ENCODE data around the gene PACS2.
"Not testable (repeated sequence)": the region's sequence is repeated elsewhere in the genome, so short reads cannot be mapped to it uniquely, and the experiment has no call there.

The PACS2 gene

GRCh38 chr14:105314287-105315200, at the start of gene PACS2:
TSS of gene PACS2 (plus strand) at chr14:105314748. CDS start at chr14:105314919, 171 bp downstream.
- H3K9me3 Mint-ChIP-seq (ENCODE audit: low read depth): no peaks in the 10 kb centered on the region
- H3K36me3 Mint-ChIP-seq: no peaks in the 10 kb centered on the region

DNA sequence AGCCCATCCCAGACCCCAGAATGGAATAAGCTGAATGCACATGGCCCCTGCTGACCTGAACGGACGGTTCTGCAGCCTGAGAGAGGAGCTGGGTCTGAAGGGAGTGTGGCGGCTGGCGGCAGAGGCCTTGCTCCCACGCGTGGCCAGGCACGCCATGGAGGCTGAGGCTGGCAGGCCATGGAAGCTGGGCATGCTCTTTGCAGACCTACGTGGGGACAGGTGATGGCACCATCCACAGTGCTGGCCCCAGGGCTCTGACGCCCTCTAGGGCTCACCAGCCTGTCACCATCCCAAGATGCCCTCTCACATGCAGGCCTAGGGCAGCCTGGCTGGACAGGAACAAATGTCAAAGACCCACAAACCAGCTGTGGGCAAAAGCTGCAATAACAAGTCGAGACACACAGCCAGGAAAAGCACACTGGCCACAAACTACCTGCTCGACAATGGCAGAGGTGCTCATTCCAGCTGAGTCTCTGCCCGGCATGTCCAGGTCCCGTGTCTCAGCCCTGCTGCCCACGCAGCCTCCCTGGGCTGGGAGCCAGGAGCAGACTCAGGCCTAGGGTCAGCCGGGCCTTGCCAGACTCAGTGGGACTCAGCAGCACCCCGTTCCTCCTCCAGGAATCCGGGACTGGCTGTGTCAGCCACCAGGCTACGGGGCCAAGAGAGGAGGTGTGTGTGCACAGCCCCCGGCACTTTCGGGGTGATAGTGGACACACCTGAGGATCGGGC, 46.6 kb upstream of the PACS2 start:
- no peaks in the 10 kb centered on the region for H3K27me3 Mint-ChIP-seq
- H3K4me3 Mint-ChIP-seq: no peak overlapping the region
- peaks cover 3% of the 10 kb centered on the region for H3K36me3 Mint-ChIP-seq
- no peak overlapping the region for H3K27ac Mint-ChIP-seq
- H3K9me3 Mint-ChIP-seq (ENCODE audit: low read depth): no peaks in the 10 kb centered on the region
- H3K4me1 Mint-ChIP-seq (ENCODE audit: low read depth): no peaks in the 10 kb centered on the region

More at GRCh38 chr14:105314287-105315200, at the start of gene PACS2:
- Mint-ChIP-seq H3K27me3 (no peaks in the 10 kb centered on the region), H3K4me1 (ENCODE audit: low read depth) (peaks cover 30% of the 10 kb centered on the region), H3K4me3 (peak within 1 kb of the TSS; percentile 88), H3K27ac (peak within 1 kb of the TSS; percentile 61)

- no peaks in the 10 kb centered on the region for H3K4me1 Mint-ChIP-seq (ENCODE audit: low read depth)
- H3K4me3 Mint-ChIP-seq: no peak overlapping the region
- no peaks in the 10 kb centered on the region for H3K9me3 Mint-ChIP-seq (ENCODE audit: low read depth)
- peaks cover 3% of the 10 kb centered on the region for H3K36me3 Mint-ChIP-seq
- H3K27ac Mint-ChIP-seq: no peak overlapping the region
- no peaks in the 10 kb centered on the region for H3K27me3 Mint-ChIP-seq
Observed at GRCh38 chr14:105268736-105269354, 45.7 kb upstream of the PACS2 start.

GRCh38 chr14:105269405-105269804, 45.1 kb upstream of the PACS2 start:
- Mint-ChIP-seq H3K36me3 (no peaks in the 10 kb centered on the region), H3K4me1 (ENCODE audit: low read depth) (no peaks in the 10 kb centered on the region), H3K4me3 (no peak overlapping the region), H3K27ac (no peak overlapping the region), H3K27me3 (no peaks in the 10 kb centered on the region), H3K9me3 (ENCODE audit: low read depth) (no peaks in the 10 kb centered on the region)

GRCh38 chr14:105271224-105271890, 43.2 kb upstream of the PACS2 start:
- no peak overlapping the region for H3K4me3 Mint-ChIP-seq
- no peaks in the 10 kb centered on the region for H3K27me3 Mint-ChIP-seq
- no peaks in the 10 kb centered on the region for H3K36me3 Mint-ChIP-seq

DNA sequence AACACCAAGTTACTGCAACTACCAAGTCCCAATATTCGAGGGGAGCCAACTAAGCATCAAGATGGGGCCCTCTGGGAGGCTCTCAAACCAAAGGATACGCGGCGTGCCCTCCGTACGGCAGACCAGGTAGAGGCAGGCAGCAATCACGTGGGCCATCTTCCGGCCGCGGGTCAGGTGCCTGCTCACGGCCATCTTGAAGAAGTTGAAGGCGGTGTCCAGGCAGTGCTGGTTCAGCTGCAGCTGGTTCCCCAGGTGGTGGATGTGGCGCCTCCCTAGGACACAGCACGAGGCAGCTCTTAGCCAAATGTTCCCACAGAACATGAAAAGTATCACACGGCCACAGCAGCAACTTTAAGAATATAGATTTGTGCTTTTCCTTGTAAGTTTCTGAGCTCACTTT, 41.9 kb upstream of the PACS2 start:
- H3K4me1 Mint-ChIP-seq (ENCODE audit: low read depth): no peaks in the 10 kb centered on the region
- H3K36me3 Mint-ChIP-seq: no peaks in the 10 kb centered on the region
- H3K9me3 Mint-ChIP-seq (ENCODE audit: low read depth): no peaks in the 10 kb centered on the region
- H3K27me3 Mint-ChIP-seq: no peaks in the 10 kb centered on the region
- H3K4me3 Mint-ChIP-seq: no peak overlapping the region
- no peak overlapping the region for H3K27ac Mint-ChIP-seq

More at GRCh38 chr14:105271224-105271890, 43.2 kb upstream of the PACS2 start:
- H3K4me1 Mint-ChIP-seq (ENCODE audit: low read depth): no peaks in the 10 kb centered on the region
- H3K27ac Mint-ChIP-seq: no peak overlapping the region
- H3K9me3 Mint-ChIP-seq (ENCODE audit: low read depth): no peaks in the 10 kb centered on the region

DNA sequence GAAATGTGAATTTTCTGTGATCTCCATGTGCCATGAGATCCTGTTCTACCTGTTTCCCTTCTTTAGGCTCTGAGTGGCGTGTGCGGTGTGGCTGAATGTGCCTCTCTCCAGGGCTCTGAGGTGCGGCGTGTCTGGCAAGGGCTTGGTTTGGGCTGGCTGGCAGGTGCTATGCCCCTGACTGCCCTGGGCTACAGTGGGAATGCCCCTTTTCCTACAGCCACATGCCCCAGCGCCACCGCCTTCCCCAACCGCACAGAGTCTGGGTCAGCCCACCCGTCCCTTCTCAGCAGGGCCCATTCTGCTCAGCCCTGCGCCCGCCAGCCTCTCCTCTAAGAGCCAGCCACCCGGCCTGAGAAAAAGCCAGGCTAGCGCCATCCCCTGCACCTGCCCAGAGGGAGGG, 41.5 kb upstream of the PACS2 start:
- Mint-ChIP-seq H3K4me3 (no peak overlapping the region), H3K36me3 (no peaks in the 10 kb centered on the region), H3K4me1 (ENCODE audit: low read depth) (no peaks in the 10 kb centered on the region), H3K27me3 (no peaks in the 10 kb centered on the region), H3K27ac (no peak overlapping the region), H3K9me3 (ENCODE audit: low read depth) (no peaks in the 10 kb centered on the region)

GRCh38 chr14:105274637-105275036, 39.9 kb upstream of the PACS2 start:
- Mint-ChIP-seq H3K4me3 (no peak overlapping the region), H3K36me3 (no peaks in the 10 kb centered on the region), H3K4me1 (ENCODE audit: low read depth) (no peaks in the 10 kb centered on the region), H3K9me3 (ENCODE audit: low read depth) (no peaks in the 10 kb centered on the region), H3K27me3 (no peaks in the 10 kb centered on the region), H3K27ac (no peak overlapping the region)

GRCh38 chr14:105275267-105275946, 39.1 kb upstream of the PACS2 start:
- no peaks in the 10 kb centered on the region for H3K36me3 Mint-ChIP-seq
- H3K27ac Mint-ChIP-seq: no peak overlapping the region
- no peaks in the 10 kb centered on the region for H3K27me3 Mint-ChIP-seq
- no peak overlapping the region for H3K4me3 Mint-ChIP-seq
- H3K4me1 Mint-ChIP-seq (ENCODE audit: low read depth): no peaks in the 10 kb centered on the region
- no peaks in the 10 kb centered on the region for H3K9me3 Mint-ChIP-seq (ENCODE audit: low read depth)

- H3K4me3 Mint-ChIP-seq; H3K27me3 Mint-ChIP-seq; H3K4me1 Mint-ChIP-seq (ENCODE audit: low read depth); H3K36me3 Mint-ChIP-seq; H3K9me3 Mint-ChIP-seq (ENCODE audit: low read depth); H3K27ac Mint-ChIP-seq: not testable (repeated sequence)
Observed at GRCh38 chr14:105277448-105277847, 37.1 kb upstream of the PACS2 start.

- no peaks in the 10 kb centered on the region for H3K27me3 Mint-ChIP-seq
- no peak overlapping the region for H3K4me3 Mint-ChIP-seq
- H3K36me3 Mint-ChIP-seq: no peaks in the 10 kb centered on the region
- H3K4me1 Mint-ChIP-seq (ENCODE audit: low read depth): peaks cover 24% of the 10 kb centered on the region
- H3K9me3 Mint-ChIP-seq (ENCODE audit: low read depth): no peaks in the 10 kb centered on the region
- no peak overlapping the region for H3K27ac Mint-ChIP-seq
Observed at GRCh38 chr14:105279642-105280361, 34.7 kb upstream of the PACS2 start.

- no peak overlapping the region for H3K27ac Mint-ChIP-seq
- H3K36me3 Mint-ChIP-seq: no peaks in the 10 kb centered on the region
- no peaks in the 10 kb centered on the region for H3K27me3 Mint-ChIP-seq
- no peaks in the 10 kb centered on the region for H3K9me3 Mint-ChIP-seq (ENCODE audit: low read depth)
- no peak overlapping the region for H3K4me3 Mint-ChIP-seq
- H3K4me1 Mint-ChIP-seq (ENCODE audit: low read depth): peaks cover 25% of the 10 kb centered on the region
Observed at GRCh38 chr14:105280525-105280924, 34.0 kb upstream of the PACS2 start.

- Mint-ChIP-seq H3K4me3 (no peak overlapping the region), H3K4me1 (ENCODE audit: low read depth) (peaks cover 27% of the 10 kb centered on the region), H3K27me3 (no peaks in the 10 kb centered on the region), H3K9me3 (ENCODE audit: low read depth) (no peaks in the 10 kb centered on the region), H3K27ac (no peak overlapping the region), H3K36me3 (no peaks in the 10 kb centered on the region)
Observed at GRCh38 chr14:105281371-105282097, 33.0 kb upstream of the PACS2 start.

Measured in activated naive CD8-positive, alpha-beta T cell (primary cell).